GM12891 (cell line): ENCODE results near the gene BDNF.
"Not testable (repeated sequence)": the region's sequence is repeated elsewhere in the genome, so short reads cannot be mapped to it uniquely, and the experiment has no call there.

ENCODE experiments used
- DNase-seq: peaks from one replicate; pipeline ENCODE4 v3.0.0; 2011; ENCODE audit warnings: low spot score; ENCODE audit not compliant: insufficient read length
- FAIRE-seq: peaks from 2 replicates; lab custom pipeline; 2011; peaks lifted over from hg19 to GRCh38; lab: Jason Lieb, UNC
- PAX5 ChIP-seq: IDR thresholded peaks from 2 replicates; pipeline ENCODE4 v1.6.1; 2011; ENCODE audit warnings: low read length, moderate library complexity, mild to moderate bottlenecking; ENCODE audit not compliant: insufficient read depth, severe bottlenecking
- POLR2A ChIP-seq: IDR thresholded peaks from 2 replicates; pipeline ENCODE4 v1.6.1; 2011; ENCODE audit warnings: low read depth, low read length, control low read depth
- POLR2AphosphoS5 ChIP-seq: IDR thresholded peaks from 2 replicates; pipeline ENCODE4 v1.6.1; 2011; ENCODE audit warnings: low read depth, low read length, control low read depth
- POU2F2 ChIP-seq: IDR thresholded peaks from 2 replicates; pipeline ENCODE4 v1.6.1; 2011; ENCODE audit warnings: low read depth, mild to moderate bottlenecking, control low read depth, low read length, moderate library complexity
- SPI1 ChIP-seq: IDR thresholded peaks from 2 replicates; pipeline ENCODE4 v1.6.1; 2011; ENCODE audit warnings: low read depth, low read length, control low read depth
- TAF1 ChIP-seq: IDR thresholded peaks from 2 replicates; pipeline ENCODE4 v1.6.1; 2011; ENCODE audit warnings: low read depth, low read length, control low read depth

Gene BDNF

GRCh38 chr11:27649800-27650199 is 50.5 kb downstream of the BDNF start:
- FAIRE-seq, result no peak
- no peak for TF ChIP-seq PAX5
- DNase-seq, result no peak

- no peak for TF ChIP-seq TAF1
- TF ChIP-seq POU2F2, result no peak
- TF ChIP-seq SPI1, result no peak
- TF ChIP-seq POLR2A, result no peak
- TF ChIP-seq POLR2AphosphoS5, result no peak
- no peak for TF ChIP-seq PAX5
- FAIRE-seq (no peak), DNase-seq (no peak)
Observed at GRCh38 chr11:27648840-27649239, 51.4 kb downstream of the BDNF start.

GRCh38 chr11:27646051-27646818 is 54.0 kb downstream of the BDNF start:
- no peak for FAIRE-seq
- TF ChIP-seq POLR2A, result no peak
- no peak for TF ChIP-seq POU2F2
- DNase-seq, result no peak

- DNase-seq, result no peak
- FAIRE-seq, result no peak
- TF ChIP-seq TAF1 (no peak), POU2F2 (no peak), SPI1 (no peak), PAX5 (no peak)
Observed at GRCh38 chr11:27642954-27643353, 57.3 kb downstream of the BDNF start.

GRCh38 chr11:27640954-27641353 is 59.3 kb downstream of the BDNF start:
- no peak for DNase-seq
- no peak for FAIRE-seq
- TF ChIP-seq TAF1 (no peak), POU2F2 (no peak), SPI1 (no peak), POLR2AphosphoS5 (no peak), POLR2A (no peak), PAX5 (no peak)

- DNase-seq (no peak), FAIRE-seq (no peak)
- TF ChIP-seq POLR2AphosphoS5, result no peak
- no peak for TF ChIP-seq SPI1
- TF ChIP-seq POU2F2, result no peak
- TF ChIP-seq POLR2A, result no peak
- TF ChIP-seq TAF1, result no peak
- no peak for TF ChIP-seq PAX5
Observed at GRCh38 chr11:27635567-27636037, 64.7 kb downstream of the BDNF start.

- not testable (repeated sequence) for DNase-seq, FAIRE-seq
Observed at GRCh38 chr11:27634776-27635175, 65.5 kb downstream of the BDNF start.

GRCh38 chr11:27634282-27634681 is 66.0 kb downstream of the BDNF start:
- not testable (repeated sequence) for FAIRE-seq, DNase-seq

GRCh38 chr11:27629023-27629422 is 71.2 kb downstream of the BDNF start:
- FAIRE-seq, DNase-seq: not testable (repeated sequence)

- TF ChIP-seq POLR2AphosphoS5 (no peak), POLR2A (no peak), SPI1 (no peak), TAF1 (no peak), POU2F2 (no peak), PAX5 (no peak)
- FAIRE-seq (no peak), DNase-seq (no peak)
Observed at GRCh38 chr11:27627979-27628378, 72.3 kb downstream of the BDNF start.

- no peak for FAIRE-seq
- TF ChIP-seq SPI1 (no peak), TAF1 (no peak), PAX5 (no peak), POLR2AphosphoS5 (no peak), POLR2A (no peak), POU2F2 (no peak)
- no peak for DNase-seq
Observed at GRCh38 chr11:27626938-27627586, 73.2 kb downstream of the BDNF start.
